NCI-H2227 treated with DMSO at 0.1 percent for 48 hours (cell line): ENCODE results near the gene IPO11.
"Not testable (repeated sequence)": the region's sequence is repeated elsewhere in the genome, so short reads cannot be mapped to it uniquely, and the experiment has no call there.

Source experiments
- DNase-seq: peaks from one replicate; lab custom pipeline; 2025; lab: John Stamatoyannopoulos, UW

IPO11 gene

GRCh38 chr5:62600560-62601252 is 188.1 kb downstream of the IPO11 start:
- DNase-seq: no peak

- DNase-seq: no peak
Observed at GRCh38 chr5:62603934-62604333, 191.4 kb downstream of the IPO11 start.

GRCh38 chr5:62605638-62606037 is 193.1 kb downstream of the IPO11 start:
- no peak for DNase-seq

GRCh38 chr5:62606878-62607277 is 194.3 kb downstream of the IPO11 start:
- no peak for DNase-seq

GRCh38 chr5:62607615-62608014 is 195.1 kb downstream of the IPO11 start:
- DNase-seq: no peak

- DNase-seq: no peak
Observed at GRCh38 chr5:62608529-62609511, 196.3 kb downstream of the IPO11 start.

- DNase-seq: no peak
Observed at GRCh38 chr5:62614355-62614754, 201.8 kb downstream of the IPO11 start.

- no peak for DNase-seq
Observed at GRCh38 chr5:62616615-62617277, 204.2 kb downstream of the IPO11 start.

GRCh38 chr5:62617943-62618342 is 205.4 kb downstream of the IPO11 start:
- no peak for DNase-seq

- DNase-seq: no peak
Observed at GRCh38 chr5:62620761-62621160, 208.2 kb downstream of the IPO11 start.

GRCh38 chr5:62621280-62621679 is 208.7 kb downstream of the IPO11 start:
- DNase-seq: no peak

GRCh38 chr5:62623271-62623670 is 210.7 kb downstream of the IPO11 start:
- no peak for DNase-seq

- DNase-seq: not testable (repeated sequence)
Observed at GRCh38 chr5:62624436-62624835, 211.9 kb downstream of the IPO11 start.

- DNase-seq: no peak
Observed at GRCh38 chr5:62626534-62626933, 214.0 kb downstream of the IPO11 start.

GRCh38 chr5:62627121-62627520 is 214.6 kb downstream of the IPO11 start:
- DNase-seq: no peak

- no peak for DNase-seq
Observed at GRCh38 chr5:62627901-62628300, 215.3 kb downstream of the IPO11 start.

- DNase-seq: no peak
Observed at GRCh38 chr5:62631909-62632580, 219.5 kb downstream of the IPO11 start.

GRCh38 chr5:62633243-62633642 is 220.7 kb downstream of the IPO11 start:
- no peak for DNase-seq

GRCh38 chr5:62640446-62640845 is 227.9 kb downstream of the IPO11 start:
- DNase-seq: no peak

GRCh38 chr5:62642468-62642867 is 229.9 kb downstream of the IPO11 start:
- DNase-seq: no peak

- no peak for DNase-seq
Observed at GRCh38 chr5:62643556-62644451, 231.2 kb downstream of the IPO11 start.
